SK-N-SH treated with all-trans-retinoic acid at 6 μM for 48 hours (cell line): ENCODE results near the gene CRHR2.

Experiments used
- ATAC-seq: fragments of 200-7000 bp; cut with Tn5 transposase; 3 replicates; pipeline ENCODE4 v1.9.1; 2020; ENCODE audit warnings: mild to moderate bottlenecking, moderate library complexity
- BACH2 ChIP-seq: fragments of 250-450 bp; sonication (Bioruptor Pico); IDR thresholded peaks from 2 replicates; pipeline ENCODE4 v1.9.0; 2021; ENCODE audit warnings: mild to moderate bottlenecking, borderline replicate concordance
- CREB5 ChIP-seq: fragments of 250-450 bp; sonication (Bioruptor Pico); IDR thresholded peaks from 2 replicates; pipeline ENCODE4 v1.5.1; 2020; ENCODE audit warnings: low read depth, mild to moderate bottlenecking, moderate library complexity
- CSDC2 ChIP-seq: fragments of 250-450 bp; sonication (Bioruptor Pico); IDR thresholded peaks from 2 replicates; pipeline ENCODE4 v1.5.0; 2020; ENCODE audit warnings: mild to moderate bottlenecking, moderate library complexity
- CSRNP3 ChIP-seq: fragments of 250-450 bp; sonication (Bioruptor Pico); IDR thresholded peaks from 2 replicates; pipeline ENCODE4 v1.5.1; 2021; ENCODE audit warnings: mild to moderate bottlenecking, moderate library complexity
- GLIS3 ChIP-seq: fragments of 250-450 bp; sonication (Bioruptor Pico); IDR thresholded peaks from 2 replicates; pipeline ENCODE4 v1.5.0; 2020; ENCODE audit warnings: mild to moderate bottlenecking, moderate library complexity
- ISL1 ChIP-seq: fragments of 250-450 bp; sonication (Bioruptor Pico); IDR thresholded peaks from 2 replicates; pipeline ENCODE4 v2.1.2; 2022; ENCODE audit warnings: mild to moderate bottlenecking, moderate library complexity
- OSR1 ChIP-seq: fragments of 250-450 bp; sonication (Bioruptor Pico); IDR thresholded peaks from 2 replicates; pipeline ENCODE4 v1.8.0; 2022; ENCODE audit warnings: moderate library complexity, mild to moderate bottlenecking, inconsistent platforms
- PATZ1 ChIP-seq: fragments of 250-450 bp; sonication (Bioruptor Pico); IDR thresholded peaks from 2 replicates; pipeline ENCODE4 v1.8.0; 2020; ENCODE audit warnings: mild to moderate bottlenecking, moderate library complexity, borderline replicate concordance
- POU6F1 ChIP-seq: fragments of 250-450 bp; sonication (Bioruptor Pico); IDR thresholded peaks from 2 replicates; pipeline ENCODE4 v1.8.0; 2021; ENCODE audit warnings: low read depth, mild to moderate bottlenecking, moderate library complexity, borderline replicate concordance
- PPARA ChIP-seq: fragments of 250-450 bp; sonication (Bioruptor Pico); IDR thresholded peaks from 2 replicates; pipeline ENCODE4 v1.5.0; 2020; ENCODE audit warnings: mild to moderate bottlenecking, borderline replicate concordance
- RARB ChIP-seq: fragments of 250-450 bp; sonication (Bioruptor Pico); IDR thresholded peaks from 2 replicates; pipeline ENCODE4 v1.8.0; 2021; ENCODE audit warnings: mild to moderate bottlenecking, moderate library complexity
- TCF4 ChIP-seq: fragments of 250-450 bp; sonication (Bioruptor Pico); IDR thresholded peaks from 2 replicates; pipeline ENCODE4 v1.8.0; 2021; ENCODE audit warnings: mild to moderate bottlenecking, moderate library complexity, borderline replicate concordance
- TOX ChIP-seq: fragments of 250-450 bp; sonication (Bioruptor Pico); IDR thresholded peaks from 2 replicates; pipeline ENCODE4 v1.8.0; 2021; ENCODE audit warnings: mild to moderate bottlenecking, moderate library complexity, borderline replicate concordance
- TSHZ2 ChIP-seq: fragments of 250-450 bp; sonication (Bioruptor Pico); IDR thresholded peaks from 2 replicates; pipeline ENCODE4 v1.5.0; 2020; ENCODE audit warnings: mild to moderate bottlenecking, moderate library complexity
- ZFP30 ChIP-seq: fragments of 450-650 bp; formaldehyde crosslinking; IDR thresholded peaks from 2 replicates; pipeline ENCODE4 v1.5.0; 2022; ENCODE audit warnings: mild to moderate bottlenecking, moderate library complexity
- ZNF70 ChIP-seq: fragments of 450-650 bp; formaldehyde crosslinking; IDR thresholded peaks from 2 replicates; pipeline ENCODE4 v1.5.0; 2020; ENCODE audit warnings: mild to moderate bottlenecking, moderate library complexity

CRHR2 gene

GRCh38 chr7:30682212-30683083 is at the start of gene CRHR2:
Gene CRHR2 (minus strand): TSS chr7:30682456. CDS start chr7:30682280, 176 bp downstream.
- TF ChIP-seq CSDC2 (no peak), ZNF70 (CRISPR knock-in tag) (no peak), ZFP30 (CRISPR knock-in tag) (no peak), POU6F1 (CRISPR knock-in tag) (no peak), GLIS3 (CRISPR knock-in tag) (no peak), CSRNP3 (no peak), ISL1 (no peak), CREB5 (CRISPR knock-in tag) (no peak)
- TF ChIP-seq, all 23 proteins: peak for 0
- ATAC-seq = peak; percentile 66

GRCh38 chr7:30731581-30731980 is 49.3 kb upstream of the CRHR2 start:
- TF ChIP-seq TOX (CRISPR knock-in tag) (no peak), CREB5 (CRISPR knock-in tag) (no peak), TSHZ2 (CRISPR knock-in tag) (no peak), BACH2 (CRISPR knock-in tag) (no peak)
- ATAC-seq = no peak

- TF ChIP-seq GLIS3 (CRISPR knock-in tag) = no peak
- no peak for TF ChIP-seq TCF4
- no peak for TF ChIP-seq ISL1
- TF ChIP-seq CSRNP3 = no peak
- TF ChIP-seq PPARA = no peak
- no peak for TF ChIP-seq PATZ1
- TF ChIP-seq ZNF70 (CRISPR knock-in tag) = no peak
- no peak for TF ChIP-seq TOX (CRISPR knock-in tag)
- TF ChIP-seq CREB5 (CRISPR knock-in tag) = no peak
- no peak for TF ChIP-seq RARB (CRISPR knock-in tag)
- TF ChIP-seq BACH2 (CRISPR knock-in tag) = no peak
- TF ChIP-seq OSR1 = no peak
- no peak for TF ChIP-seq ZFP30 (CRISPR knock-in tag)
- ATAC-seq = no peak
Measured at GRCh38 chr7:30730996-30731395, 48.7 kb upstream of the CRHR2 start.
